Measurements from ENCODE around the gene VMAC. TPM values are rescaled to one million over a fixed set of nuclear protein-coding genes. Genes with fewer than 3 reads are reported as not detected.
"Not testable (repeated sequence)": the region's sequence is repeated elsewhere in the genome, so short reads cannot be mapped to it uniquely, and the experiment has no call there.

The VMAC gene
- total and polyA plus RNA-seq, 2 donors from 2014 or later, result 2.3 to 8.7 TPM

DNA sequence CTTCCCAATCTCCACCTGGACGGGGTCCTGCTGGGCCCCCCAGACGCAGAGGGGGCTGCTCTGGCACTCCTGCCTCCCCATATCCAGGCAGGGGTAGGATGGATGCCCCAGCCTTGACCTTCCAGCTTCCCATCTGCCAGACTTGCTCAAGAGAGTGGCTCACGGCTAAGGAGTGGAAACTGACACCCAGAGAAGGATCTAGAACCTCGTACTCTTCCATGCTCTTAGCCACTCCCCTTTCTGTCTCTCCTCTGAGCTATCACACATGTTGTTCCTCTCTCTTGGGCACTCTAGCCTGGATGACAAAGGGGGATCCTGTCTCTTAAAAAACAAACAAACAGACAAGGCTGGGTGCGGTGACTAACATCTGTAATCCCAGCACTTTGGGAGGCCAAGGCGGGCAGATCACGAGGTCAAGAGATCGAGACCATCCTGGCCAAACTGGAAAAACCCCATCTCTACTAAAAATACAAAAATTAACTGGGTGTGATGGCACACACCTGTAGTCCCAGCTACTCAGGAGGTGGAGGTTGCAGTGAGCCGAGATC lies 22.2 kb upstream of the VMAC start:
- no peak for DNase-seq
- Histone ChIP-seq H3K27ac (ENCODE audit: low read depth in 2 of 2, low read length in 2 of 2) (no peak overlapping the region), H3K9me3 (ENCODE audit: control insufficient read depth in 2 of 3, insufficient read depth in 1 of 3, low read length in 3 of 3) (no peaks in the 10 kb centered on the region)

DNA sequence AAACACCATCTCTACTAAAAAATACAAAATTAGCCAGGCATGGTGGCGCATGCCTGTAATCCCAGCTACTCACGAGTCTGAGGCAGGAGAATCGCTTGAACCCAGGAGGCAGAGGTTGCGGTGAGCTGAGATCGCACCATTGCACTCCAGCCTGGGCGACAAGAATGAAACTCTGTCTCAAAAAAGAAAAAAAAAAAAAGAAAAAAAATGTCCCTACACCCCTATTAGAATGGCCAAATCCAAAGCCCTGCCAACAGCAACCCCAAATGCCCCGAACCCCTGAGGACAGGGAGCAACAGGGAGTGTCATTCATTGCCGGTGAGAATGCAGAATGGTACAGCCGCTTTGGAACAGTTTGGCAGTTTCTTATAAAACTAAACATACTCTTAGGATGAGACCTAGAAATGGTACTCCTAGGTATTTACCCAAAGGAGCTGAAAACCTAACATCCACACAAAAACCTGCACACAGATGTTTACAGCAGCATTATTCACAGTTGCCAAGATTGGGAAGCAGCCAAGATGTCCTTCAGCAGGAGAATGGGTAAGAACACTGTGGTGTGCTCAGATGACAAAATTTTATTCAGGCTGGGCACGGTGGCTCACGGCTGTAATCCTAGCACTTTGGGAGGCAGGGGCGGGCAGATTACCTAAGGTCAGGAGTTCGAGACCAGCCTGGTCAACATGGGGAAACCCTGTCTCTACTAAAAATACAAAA lies 21.4 kb upstream of the VMAC start:
- H3K9ac ChIP-seq (ENCODE audit: low read length in 3 of 3); FAIRE-seq; H3K36me3 ChIP-seq (ENCODE audit: control insufficient read depth in 2 of 3, insufficient read depth in 3 of 3, low read length in 3 of 3); H3K27me3 ChIP-seq (ENCODE audit: control insufficient read depth, insufficient read depth, low read length); H3K27ac ChIP-seq (ENCODE audit: low read depth in 2 of 2, low read length in 2 of 2); intact Hi-C loops (cut with DNase I); H3K9me3 ChIP-seq (ENCODE audit: control insufficient read depth in 2 of 3, insufficient read depth in 1 of 3, low read length in 3 of 3); H3K4me3 ChIP-seq (ENCODE audit: low read length in 3 of 3); DNase-seq; H3K4me1 ChIP-seq (ENCODE audit: control insufficient read depth in 2 of 3, insufficient read depth in 2 of 3, low read depth in 1 of 3, low read length in 3 of 3): not testable (repeated sequence)

More for the DNA sequence above, 22.2 kb upstream of the VMAC start:
- no peak for FAIRE-seq
- peaks cover 0 to 5% (median 4%) of the 10 kb centered on the region in 3 donors for H3K4me1 ChIP-seq (ENCODE audit: control insufficient read depth in 2 of 3, insufficient read depth in 2 of 3, low read depth in 1 of 3, low read length in 3 of 3)
- H3K36me3 ChIP-seq (ENCODE audit: control insufficient read depth in 2 of 3, insufficient read depth in 3 of 3, low read length in 3 of 3), result no peaks in the 10 kb centered on the region
- TF ChIP-seq, protein P1, sequence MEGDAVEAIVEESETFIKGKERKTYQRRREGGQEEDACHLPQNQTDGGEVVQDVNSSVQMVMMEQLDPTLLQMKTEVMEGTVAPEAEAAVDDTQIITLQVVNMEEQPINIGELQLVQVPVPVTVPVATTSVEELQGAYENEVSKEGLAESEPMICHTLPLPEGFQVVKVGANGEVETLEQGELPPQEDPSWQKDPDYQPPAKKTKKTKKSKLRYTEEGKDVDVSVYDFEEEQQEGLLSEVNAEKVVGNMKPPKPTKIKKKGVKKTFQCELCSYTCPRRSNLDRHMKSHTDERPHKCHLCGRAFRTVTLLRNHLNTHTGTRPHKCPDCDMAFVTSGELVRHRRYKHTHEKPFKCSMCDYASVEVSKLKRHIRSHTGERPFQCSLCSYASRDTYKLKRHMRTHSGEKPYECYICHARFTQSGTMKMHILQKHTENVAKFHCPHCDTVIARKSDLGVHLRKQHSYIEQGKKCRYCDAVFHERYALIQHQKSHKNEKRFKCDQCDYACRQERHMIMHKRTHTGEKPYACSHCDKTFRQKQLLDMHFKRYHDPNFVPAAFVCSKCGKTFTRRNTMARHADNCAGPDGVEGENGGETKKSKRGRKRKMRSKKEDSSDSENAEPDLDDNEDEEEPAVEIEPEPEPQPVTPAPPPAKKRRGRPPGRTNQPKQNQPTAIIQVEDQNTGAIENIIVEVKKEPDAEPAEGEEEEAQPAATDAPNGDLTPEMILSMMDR (IDR thresholded peaks at IDR 0.05; ENCODE audit: borderline replicate concordance, extremely low read depth, insufficient read depth), result no peak
- no peaks in the 10 kb centered on the region for H3K27me3 ChIP-seq (ENCODE audit: control insufficient read depth, insufficient read depth, low read length)
- H3K9ac ChIP-seq (ENCODE audit: low read length in 3 of 3), result no peak overlapping the region
- H3K4me3 ChIP-seq (ENCODE audit: low read length in 3 of 3), result no peak overlapping the region
- intact Hi-C loops (cut with DNase I), result no loop called here

DNA sequence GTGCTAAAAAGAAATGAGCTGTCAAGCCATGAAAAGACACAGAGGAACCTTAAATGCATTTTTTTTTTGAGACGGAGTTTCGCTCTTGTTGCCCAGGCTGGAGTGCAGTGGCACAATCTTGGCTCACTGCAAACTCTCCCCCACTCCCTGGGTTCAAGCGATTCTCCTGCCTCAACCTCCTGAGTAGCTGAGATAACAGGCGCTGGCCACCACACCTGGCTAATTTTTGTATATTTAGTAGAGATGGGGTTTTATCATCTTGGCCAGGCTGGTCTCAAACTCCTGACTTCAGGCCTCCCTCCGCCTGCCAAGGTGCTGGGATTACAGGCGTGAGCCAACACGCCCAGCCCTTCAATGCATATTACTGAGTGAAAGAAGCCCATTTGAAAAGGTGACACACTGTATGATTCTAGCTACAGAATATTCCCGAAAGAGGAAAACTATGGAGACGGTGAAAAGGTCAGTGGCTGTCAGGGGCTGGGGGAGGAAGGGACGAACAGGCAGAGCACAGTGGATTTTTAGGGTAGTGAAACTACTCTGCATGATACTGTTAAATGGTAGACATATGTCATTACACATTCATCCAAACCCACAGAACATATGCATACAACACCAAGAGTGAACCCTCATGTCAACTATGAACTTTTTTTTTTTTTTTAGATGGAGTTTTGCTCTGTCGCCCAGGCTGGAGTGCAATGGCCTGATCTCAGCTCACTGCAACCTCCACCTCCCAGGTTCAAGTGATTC lies 20.4 kb upstream of the VMAC start:
- H3K9ac ChIP-seq (ENCODE audit: low read length in 3 of 3), result not testable (repeated sequence)

DNA sequence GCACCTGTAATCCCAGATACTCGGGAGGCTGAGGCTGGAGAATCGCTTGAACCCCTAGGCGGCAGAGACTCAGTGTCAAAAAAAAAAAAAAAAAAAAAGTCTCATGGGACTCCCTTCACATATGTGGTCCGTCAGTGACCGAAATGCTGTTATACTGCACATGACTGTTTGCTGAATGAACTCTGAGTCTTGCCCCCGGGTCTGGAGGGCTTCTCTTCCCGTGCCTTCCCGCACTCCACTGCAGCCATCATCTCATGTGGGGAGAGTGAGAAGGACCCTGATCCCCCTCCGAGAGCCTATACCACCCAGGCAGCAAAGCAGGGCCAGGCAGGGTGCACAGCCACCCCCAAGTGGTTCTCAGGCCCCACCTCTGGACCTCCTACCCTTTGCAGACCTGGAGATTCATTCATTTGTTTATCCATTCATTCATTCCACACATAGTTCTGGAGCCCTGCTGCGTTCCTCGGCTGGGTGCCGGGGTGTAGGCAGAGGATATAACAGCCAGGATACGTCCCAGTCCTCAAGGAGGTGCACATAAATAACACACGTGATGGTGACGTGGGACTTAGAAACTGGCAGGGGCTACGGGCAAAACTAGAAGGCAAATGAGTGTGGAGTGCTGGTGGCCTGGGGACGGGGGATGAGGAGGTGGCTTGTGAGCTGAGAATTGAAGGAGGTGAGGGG lies 15.2 kb upstream of the VMAC start:
- no peak overlapping the region for H3K4me3 ChIP-seq (ENCODE audit: low read length in 3 of 3)
- TF ChIP-seq, protein P1 (IDR thresholded peaks at IDR 0.05; ENCODE audit: borderline replicate concordance, extremely low read depth, insufficient read depth), result no peak
- intact Hi-C loops (cut with DNase I), result no loop called here
- FAIRE-seq, result no peak
- no peak overlapping the region for H3K27ac ChIP-seq (ENCODE audit: low read depth in 2 of 2, low read length in 2 of 2)
- H3K9ac ChIP-seq (ENCODE audit: low read length in 3 of 3), result no peak overlapping the region
- H3K9me3 ChIP-seq (ENCODE audit: control insufficient read depth in 2 of 3, insufficient read depth in 1 of 3, low read length in 3 of 3), result no peaks in the 10 kb centered on the region
- DNase-seq, result no peak
- H3K4me1 ChIP-seq (ENCODE audit: control insufficient read depth in 2 of 3, insufficient read depth in 2 of 3, low read depth in 1 of 3, low read length in 3 of 3), result peaks cover 0 to 13% (median 9%) of the 10 kb centered on the region in 3 donors
- no peaks in the 10 kb centered on the region for H3K36me3 ChIP-seq (ENCODE audit: control insufficient read depth in 2 of 3, insufficient read depth in 3 of 3, low read length in 3 of 3)
- no peaks in the 10 kb centered on the region for H3K27me3 ChIP-seq (ENCODE audit: control insufficient read depth, insufficient read depth, low read length)

More for the DNA sequence above, 20.4 kb upstream of the VMAC start:
- H3K9me3 ChIP-seq (ENCODE audit: control insufficient read depth in 2 of 3, insufficient read depth in 1 of 3, low read length in 3 of 3); intact Hi-C loops (cut with DNase I); H3K27me3 ChIP-seq (ENCODE audit: control insufficient read depth, insufficient read depth, low read length); H3K36me3 ChIP-seq (ENCODE audit: control insufficient read depth in 2 of 3, insufficient read depth in 3 of 3, low read length in 3 of 3); H3K27ac ChIP-seq (ENCODE audit: low read depth in 2 of 2, low read length in 2 of 2); FAIRE-seq; H3K4me1 ChIP-seq (ENCODE audit: control insufficient read depth in 2 of 3, insufficient read depth in 2 of 3, low read depth in 1 of 3, low read length in 3 of 3); DNase-seq; H3K4me3 ChIP-seq (ENCODE audit: low read length in 3 of 3): not testable (repeated sequence)

Data from kidney (tissue), 14 donors.